SK-N-SH treated with all-trans-retinoic acid at 6 μM for 48 hours (cell line): Measurements from ENCODE around the gene FOXJ3.

Experiments used
- ARNTL ChIP-seq: fragments of 450-650 bp; formaldehyde crosslinking; IDR thresholded peaks from 2 replicates; pipeline ENCODE4 v1.5.0; 2020; ENCODE audit warnings: low read depth, mild to moderate bottlenecking, moderate library complexity, borderline replicate concordance
- ISL1 ChIP-seq: fragments of 250-450 bp; sonication (Bioruptor Pico); IDR thresholded peaks from 2 replicates; pipeline ENCODE4 v2.1.2; 2022; ENCODE audit warnings: mild to moderate bottlenecking, moderate library complexity
- OSR1 ChIP-seq: fragments of 250-450 bp; sonication (Bioruptor Pico); IDR thresholded peaks from 2 replicates; pipeline ENCODE4 v1.8.0; 2022; ENCODE audit warnings: moderate library complexity, mild to moderate bottlenecking, inconsistent platforms
- RARB ChIP-seq: fragments of 250-450 bp; sonication (Bioruptor Pico); IDR thresholded peaks from 2 replicates; pipeline ENCODE4 v1.8.0; 2021; ENCODE audit warnings: mild to moderate bottlenecking, moderate library complexity
- TCF4 ChIP-seq: fragments of 250-450 bp; sonication (Bioruptor Pico); IDR thresholded peaks from 2 replicates; pipeline ENCODE4 v1.8.0; 2021; ENCODE audit warnings: mild to moderate bottlenecking, moderate library complexity, borderline replicate concordance
- ZFP3 ChIP-seq: fragments of 250-450 bp; sonication (Bioruptor Pico); IDR thresholded peaks from 2 replicates; pipeline ENCODE4 v1.5.0; 2020; ENCODE audit warnings: mild to moderate bottlenecking, moderate library complexity
- ZNF565 ChIP-seq: fragments of 450-650 bp; formaldehyde crosslinking; conservative IDR thresholded peaks from 2 replicates; pipeline ENCODE4 v1.5.0; 2020; ENCODE audit warnings: low read depth, mild to moderate bottlenecking, moderate library complexity
- ZNF70 ChIP-seq: fragments of 450-650 bp; formaldehyde crosslinking; IDR thresholded peaks from 2 replicates; pipeline ENCODE4 v1.5.0; 2020; ENCODE audit warnings: mild to moderate bottlenecking, moderate library complexity
- TF ChIP-seq, protein P1 (sequence below): fragments of 250-450 bp; sonication (Bioruptor Pico); IDR thresholded peaks from 2 replicates; pipeline ENCODE4 v1.5.1; 2020; ENCODE audit warnings: low read depth, mild to moderate bottlenecking, moderate library complexity

GRCh38 chr1:42335050-42335808, at the start of gene FOXJ3:
- TF ChIP-seq ISL1 (no peak), ZNF565 (CRISPR knock-in tag) (no peak), ARNTL (CRISPR knock-in tag) (no peak), ZFP3 (CRISPR knock-in tag) (no peak), OSR1 (CRISPR knock-in tag) (no peak), RARB (CRISPR knock-in tag) (no peak), ZNF70 (CRISPR knock-in tag) (no peak), TCF4 (CRISPR knock-in tag) (no peak)
- TF ChIP-seq, protein P1, sequence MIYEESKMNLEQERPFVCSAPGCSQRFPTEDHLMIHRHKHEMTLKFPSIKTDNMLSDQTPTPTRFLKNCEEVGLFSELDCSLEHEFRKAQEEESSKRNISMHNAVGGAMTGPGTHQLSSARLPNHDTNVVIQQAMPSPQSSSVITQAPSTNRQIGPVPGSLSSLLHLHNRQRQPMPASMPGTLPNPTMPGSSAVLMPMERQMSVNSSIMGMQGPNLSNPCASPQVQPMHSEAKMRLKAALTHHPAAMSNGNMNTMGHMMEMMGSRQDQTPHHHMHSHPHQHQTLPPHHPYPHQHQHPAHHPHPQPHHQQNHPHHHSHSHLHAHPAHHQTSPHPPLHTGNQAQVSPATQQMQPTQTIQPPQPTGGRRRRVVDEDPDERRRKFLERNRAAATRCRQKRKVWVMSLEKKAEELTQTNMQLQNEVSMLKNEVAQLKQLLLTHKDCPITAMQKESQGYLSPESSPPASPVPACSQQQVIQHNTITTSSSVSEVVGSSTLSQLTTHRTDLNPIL = no peak
